B cell (primary cell): Measurements from ENCODE around the gene MYRIP. TPM values are rescaled to one million over a fixed set of nuclear protein-coding genes. Genes with fewer than 3 reads are reported as not detected.

Experiments
- ATAC-seq: fragments of 200-7000 bp; cut with Tn5 transposase; one replicate; pipeline ENCODE4 v1.10.0; 2021; ENCODE audit warnings: low read depth, mild to moderate bottlenecking, moderate number of reproducible peaks, moderate library complexity
- CTCF ChIA-PET: fragments of 350-600 bp; sonication (Branson Sonifier 250); formaldehyde crosslinking; loops from one replicate; lab custom pipeline; 2021; ENCODE audit warnings: antibody characterized with exemption, inconsistent platforms; lab: Charles Lee
- POLR2A ChIA-PET: fragments of 350-600 bp; sonication (Branson Sonifier 250); formaldehyde crosslinking; loops from one replicate; lab custom pipeline; 2021; ENCODE audit warnings: antibody characterized with exemption; lab: Charles Lee
- DNase-seq: peaks from one replicate; pipeline ENCODE4 v3.0.0; 2013
- H2AFZ ChIP-seq: 2 replicates; pipeline ENCODE4 v1.6.1; 2012; ENCODE audit warnings: mild to moderate bottlenecking, low read depth, low read length; ENCODE audit not compliant: insufficient read depth, poor library complexity, severe bottlenecking
- H3K27ac ChIP-seq, 2 donors: 1 replicate in 1 of 2; 2 replicates in 1 of 2; pipeline ENCODE4 v1.5.1; 2012 to 2013; ENCODE audit warnings: low read length in 2 of 2, mild to moderate bottlenecking in 2 of 2, moderate library complexity in 1 of 2
- H3K27me3 ChIP-seq, 4 experiments: fragments of 200-600 bp in 1 of 4; sonication (generic) in 1 of 4; replicated peaks in 1 of 4; 1 replicate in 2 of 4; 2 replicates in 2 of 4; pipeline versions ENCODE4 v1.6.1 to v1.7.0; 2013 to 2016; ENCODE audit warnings: low read length in 3 of 4, mild to moderate bottlenecking in 2 of 4, mixed read lengths in 1 of 4, moderate library complexity in 1 of 4; ENCODE audit not compliant: insufficient read depth in 4 of 4, control insufficient read depth in 3 of 4; ENCODE audit errors: control extremely low read depth in 1 of 4
- H3K36me3 ChIP-seq, 2 experiments: replicated peaks in 1 of 2; 1 replicate in 1 of 2; 2 replicates in 1 of 2; pipeline versions ENCODE4 v1.6.1 to v1.7.1; 2013; ENCODE audit warnings: low read length in 1 of 2; ENCODE audit not compliant: insufficient read depth in 2 of 2, control insufficient read depth in 1 of 2; ENCODE audit errors: control extremely low read depth in 1 of 2, extremely low read depth in 1 of 2
- H3K4me1 ChIP-seq, 2 donors: fragments of 200-600 bp in 1 of 2; sonication (generic) in 1 of 2; 1 replicate in 1 of 2; 2 replicates in 1 of 2; pipeline versions ENCODE4 v1.5.1 to v1.6.1; 2013 to 2017; ENCODE audit warnings: low read length in 2 of 2; ENCODE audit not compliant: control insufficient read depth in 2 of 2, insufficient read depth in 2 of 2
- H3K4me2 ChIP-seq: replicated peaks from 2 replicates; pipeline ENCODE3; 2012; ENCODE audit warnings: mild to moderate bottlenecking, low read depth, low read length; ENCODE audit not compliant: poor library complexity, severe bottlenecking
- H3K4me3 ChIP-seq, 5 experiments: fragments of 200-600 bp in 1 of 5; sonication (generic) in 1 of 5; 1 replicate in 3 of 5; 2 replicates in 2 of 5; pipeline versions ENCODE4 v1.5.1 to v1.7.0; 2011 to 2016; ENCODE audit warnings: low read length in 4 of 5, mild to moderate bottlenecking in 4 of 5, low read depth in 2 of 5, control low read depth in 1 of 5, moderate library complexity in 1 of 5; ENCODE audit not compliant: insufficient read depth in 1 of 5; ENCODE audit errors: control extremely low read depth in 1 of 5, extremely low read depth in 1 of 5
- H3K79me2 ChIP-seq: fragments of 200-600 bp; sonication (generic); one replicate; pipeline ENCODE4 v1.6.0; 2016; ENCODE audit warnings: low read length; ENCODE audit not compliant: control insufficient read depth, insufficient read depth
- H3K9ac ChIP-seq: fragments of 200-600 bp; sonication (generic); 2 replicates; pipeline ENCODE4 v1.6.1; 2017; ENCODE audit warnings: mild to moderate bottlenecking, low read length, moderate library complexity
- H3K9me3 ChIP-seq, 3 donors: one replicate each; pipeline versions ENCODE4 v1.6.1 to v1.7.1; 2013; ENCODE audit warnings: low read length in 2 of 3; ENCODE audit not compliant: control insufficient read depth in 2 of 3, insufficient read depth in 1 of 3; ENCODE audit errors: control extremely low read depth in 1 of 3
- H4K20me1 ChIP-seq: 2 replicates; pipeline ENCODE4 v1.6.0; 2012; ENCODE audit warnings: mild to moderate bottlenecking, low read length; ENCODE audit not compliant: insufficient read depth, control insufficient read depth, poor library complexity, severe bottlenecking
- H3K27ac Mint-ChIP-seq: one replicate; pipeline ENCODE4 v1.8.0; 2021; ENCODE audit warnings: mixed read lengths
- H3K27me3 Mint-ChIP-seq: one replicate; pipeline ENCODE4 v1.8.0; 2021; ENCODE audit warnings: mixed read lengths
- H3K4me1 Mint-ChIP-seq: one replicate; pipeline ENCODE4 v1.8.0; 2021; ENCODE audit warnings: mixed read lengths
- H3K4me3 Mint-ChIP-seq: one replicate; pipeline ENCODE4 v1.8.0; 2021; ENCODE audit warnings: mixed read lengths
- H3K9me3 Mint-ChIP-seq: one replicate; pipeline ENCODE4 v1.8.0; 2022; ENCODE audit warnings: mixed read lengths; ENCODE audit not compliant: insufficient read depth
- CTCF ChIP-seq: fragments of 200-600 bp; IDR thresholded peaks from one replicate; pipeline ENCODE4 v1.8.0; 2022; ENCODE audit warnings: antibody characterized with exemption, mild to moderate bottlenecking
- EZH2 ChIP-seq: IDR thresholded peaks from 2 replicates; pipeline ENCODE4 v1.6.1; 2012; ENCODE audit warnings: borderline replicate concordance, low read depth, mild to moderate bottlenecking, moderate library complexity, low read length; ENCODE audit not compliant: insufficient read depth, poor library complexity, severe bottlenecking
- WGBS: methylation state at CpG from one replicate; pipeline ENCODE4 v1.1.5; 2013; ENCODE audit warnings: missing lambda C conversion rate; ENCODE audit not compliant: insufficient coverage; 5-methylcytosine and 5-hydroxymethylcytosine counted together
- intact Hi-C: fragments of 100-400 bp; cut with micrococcal nuclease; formaldehyde crosslinking; loops from one replicate; pipeline ENCODE4 v1.10.0; 2022
- polyA plus RNA-seq: library from polyadenylated mRNA; depleted of rRNA; stranded (reverse); fragments of >200 nt; gene quantifications from 2 replicates; pipeline ENCODE4 v1.2.3, GENCODE V29; 2012
- total RNA-seq, 2 donors: library from RNA; stranded (reverse); fragments of 120-200 nt in 1 of 2; gene quantifications; 1 replicate in 1 of 2; 2 replicates in 1 of 2; pipeline versions ENCODE4 v1.2.3 to v1.2.4, GENCODE V29; 2013 to 2022

MYRIP gene
- total and polyA plus RNA-seq, 2 donors (not counting 1 experiment from before 2014, with no cell fraction given) = 0.03 to 0.10 TPM

- CTCF ChIA-PET = no interaction called here
- Histone ChIP-seq H3K4me1 (no peaks in the 10 kb centered on the region), H3K4me2 (no peak overlapping the region), H2AFZ (no peak overlapping the region), H3K79me2 (no peaks in the 10 kb centered on the region), H3K27ac (no peak overlapping the region), H3K36me3 (no peaks in the 10 kb centered on the region), H3K27me3 (no peaks in the 10 kb centered on the region), H3K4me3 (no peak overlapping the region), H4K20me1 (no peaks in the 10 kb centered on the region), H3K9me3 (no peaks in the 10 kb centered on the region), H3K9ac (no peak overlapping the region)
- no peak for TF ChIP-seq CTCF
- TF ChIP-seq EZH2 = no peak
- intact Hi-C loops = no loop called here
- no peak overlapping the region for H3K4me3 Mint-ChIP-seq
- POLR2A ChIA-PET = no interaction called here
- no peaks in the 10 kb centered on the region for H3K9me3 Mint-ChIP-seq
- H3K27me3 Mint-ChIP-seq = no peaks in the 10 kb centered on the region
- whole genome bisulfite sequencing = no CpG with 5 or more reads among the region's 1 CpG
- ATAC-seq = no peak
- no peaks in the 10 kb centered on the region for H3K4me1 Mint-ChIP-seq
- no peak for DNase-seq
- no peak overlapping the region for H3K27ac Mint-ChIP-seq
Observed at GRCh38 chr3:39935261-39935660, 125.9 kb downstream of the MYRIP start.

DNA sequence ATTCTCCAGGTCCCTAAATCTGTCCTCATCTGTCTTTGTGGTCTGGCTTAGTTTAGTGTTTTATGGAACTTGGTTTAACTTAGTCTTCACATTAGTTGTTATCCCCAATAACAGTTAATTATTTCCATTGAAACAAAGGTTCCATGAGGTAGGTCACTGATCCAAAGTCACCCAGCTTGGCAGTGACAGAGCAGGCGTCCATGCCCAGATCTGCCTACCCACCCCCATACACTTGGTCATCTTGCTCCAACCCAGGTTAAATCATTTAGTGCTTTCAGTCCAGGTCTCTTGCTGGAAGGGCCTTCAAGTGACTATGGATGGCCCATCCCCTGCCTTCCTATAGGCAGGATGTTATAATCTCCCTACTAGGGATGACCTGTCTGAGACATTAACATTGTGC is 127.4 kb downstream of the MYRIP start:
- Histone ChIP-seq H3K4me1 (no peaks in the 10 kb centered on the region), H3K9ac (no peak overlapping the region), H3K9me3 (no peaks in the 10 kb centered on the region), H4K20me1 (no peaks in the 10 kb centered on the region), H3K4me2 (no peak overlapping the region), H3K27me3 (no peaks in the 10 kb centered on the region), H2AFZ (no peak overlapping the region), H3K36me3 (no peaks in the 10 kb centered on the region), H3K4me3 (no peak overlapping the region), H3K27ac (no peak overlapping the region), H3K79me2 (no peaks in the 10 kb centered on the region)
- no peaks in the 10 kb centered on the region for H3K4me1 Mint-ChIP-seq
- H3K9me3 Mint-ChIP-seq = no peaks in the 10 kb centered on the region
- POLR2A ChIA-PET = no interaction called here
- H3K27ac Mint-ChIP-seq = no peak overlapping the region
- intact Hi-C loops = no loop called here
- H3K27me3 Mint-ChIP-seq = peaks cover under 1% of the 10 kb centered on the region
- no peak for ATAC-seq
- TF ChIP-seq CTCF (no peak), EZH2 (no peak)
- no peak overlapping the region for H3K4me3 Mint-ChIP-seq
- no peak for DNase-seq
- WGBS = 89% methylated on average over 1 of the region's 1 CpG
- CTCF ChIA-PET = no interaction called here
